Measurements from ENCODE around the gene FKBP15.
"Not testable (repeated sequence)": the region's sequence is repeated elsewhere in the genome, so short reads cannot be mapped to it uniquely, and the experiment has no call there.

The FKBP15 gene, protein sequence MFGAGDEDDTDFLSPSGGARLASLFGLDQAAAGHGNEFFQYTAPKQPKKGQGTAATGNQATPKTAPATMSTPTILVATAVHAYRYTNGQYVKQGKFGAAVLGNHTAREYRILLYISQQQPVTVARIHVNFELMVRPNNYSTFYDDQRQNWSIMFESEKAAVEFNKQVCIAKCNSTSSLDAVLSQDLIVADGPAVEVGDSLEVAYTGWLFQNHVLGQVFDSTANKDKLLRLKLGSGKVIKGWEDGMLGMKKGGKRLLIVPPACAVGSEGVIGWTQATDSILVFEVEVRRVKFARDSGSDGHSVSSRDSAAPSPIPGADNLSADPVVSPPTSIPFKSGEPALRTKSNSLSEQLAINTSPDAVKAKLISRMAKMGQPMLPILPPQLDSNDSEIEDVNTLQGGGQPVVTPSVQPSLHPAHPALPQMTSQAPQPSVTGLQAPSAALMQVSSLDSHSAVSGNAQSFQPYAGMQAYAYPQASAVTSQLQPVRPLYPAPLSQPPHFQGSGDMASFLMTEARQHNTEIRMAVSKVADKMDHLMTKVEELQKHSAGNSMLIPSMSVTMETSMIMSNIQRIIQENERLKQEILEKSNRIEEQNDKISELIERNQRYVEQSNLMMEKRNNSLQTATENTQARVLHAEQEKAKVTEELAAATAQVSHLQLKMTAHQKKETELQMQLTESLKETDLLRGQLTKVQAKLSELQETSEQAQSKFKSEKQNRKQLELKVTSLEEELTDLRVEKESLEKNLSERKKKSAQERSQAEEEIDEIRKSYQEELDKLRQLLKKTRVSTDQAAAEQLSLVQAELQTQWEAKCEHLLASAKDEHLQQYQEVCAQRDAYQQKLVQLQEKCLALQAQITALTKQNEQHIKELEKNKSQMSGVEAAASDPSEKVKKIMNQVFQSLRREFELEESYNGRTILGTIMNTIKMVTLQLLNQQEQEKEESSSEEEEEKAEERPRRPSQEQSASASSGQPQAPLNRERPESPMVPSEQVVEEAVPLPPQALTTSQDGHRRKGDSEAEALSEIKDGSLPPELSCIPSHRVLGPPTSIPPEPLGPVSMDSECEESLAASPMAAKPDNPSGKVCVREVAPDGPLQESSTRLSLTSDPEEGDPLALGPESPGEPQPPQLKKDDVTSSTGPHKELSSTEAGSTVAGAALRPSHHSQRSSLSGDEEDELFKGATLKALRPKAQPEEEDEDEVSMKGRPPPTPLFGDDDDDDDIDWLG

DNA sequence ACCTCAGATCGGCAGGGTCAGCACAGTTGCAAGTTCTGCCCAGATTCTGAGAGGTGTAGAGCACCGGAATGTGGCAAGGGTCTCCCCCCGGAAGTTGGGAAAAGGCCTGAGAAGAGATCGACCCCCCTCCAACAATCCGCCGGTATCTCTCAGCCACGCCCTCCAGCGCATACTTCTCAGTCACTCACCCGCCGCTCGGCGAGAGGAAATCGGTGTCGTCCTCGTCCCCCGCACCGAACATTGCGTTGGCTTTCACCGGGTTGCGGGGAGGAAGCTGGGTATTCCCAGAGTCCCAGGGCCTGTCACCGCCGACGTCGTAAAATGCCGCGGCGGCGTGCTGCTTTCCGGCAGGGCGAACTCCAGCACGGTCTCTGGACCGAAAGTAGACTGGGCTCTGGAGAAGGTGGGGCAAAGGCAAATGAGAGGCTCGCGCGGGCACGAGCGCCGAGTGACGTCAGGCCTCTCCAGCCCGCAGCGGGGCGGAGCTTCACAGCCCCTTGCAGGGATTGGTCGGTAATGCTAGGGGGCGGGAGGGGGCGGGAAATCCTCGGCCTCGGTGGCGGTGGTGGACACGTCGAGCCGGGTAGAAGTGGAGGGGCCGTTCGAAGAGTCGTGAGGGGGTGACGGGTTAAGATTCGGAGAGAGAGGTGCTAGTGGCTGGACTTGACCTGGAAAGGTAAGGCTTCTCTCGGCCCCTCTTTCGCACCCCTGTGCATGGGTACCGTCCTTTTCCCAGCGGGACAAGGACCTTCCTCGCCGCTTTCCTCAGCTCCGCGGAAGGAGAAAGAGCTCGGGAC lies at the start of gene FKBP15, which contains the start of gene SLC31A1:
Gene FKBP15 (minus strand): TSS at position 275 of the 797 bp plus-strand sequence. CDS start 34 bp downstream, at position 241.
Gene SLC31A1 (plus strand): TSS at position 542 of the 797 bp plus-strand sequence. CDS start 34,605 bp downstream, outside the sequence.
- DNase-seq (ENCODE audit: extremely low spot score, insufficient read length, low read depth) = peak; percentile 93
- FAIRE-seq = peak; percentile 96

DNA sequence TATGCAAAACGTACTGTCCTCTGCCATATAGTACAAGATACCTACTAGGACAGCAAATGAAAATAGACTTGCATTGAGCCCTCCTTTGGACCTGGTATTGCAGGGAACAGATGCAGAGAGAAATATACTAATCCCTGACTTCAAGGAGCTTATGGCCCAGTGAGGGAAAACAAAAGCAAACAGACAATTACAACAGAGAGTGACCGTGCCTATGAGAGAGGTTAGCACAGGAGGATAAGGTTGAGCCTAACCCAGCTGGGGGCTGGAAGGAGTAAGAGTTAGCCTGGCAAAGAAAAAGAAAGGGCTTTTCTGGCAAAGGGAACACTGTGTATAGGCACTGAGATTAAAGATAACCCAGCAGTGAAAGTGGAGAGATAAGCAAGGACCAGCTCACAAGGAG lies 48.8 kb upstream of the FKBP15 start:
- DNase-seq (ENCODE audit: extremely low spot score, insufficient read length, low read depth) = no peak

DNA sequence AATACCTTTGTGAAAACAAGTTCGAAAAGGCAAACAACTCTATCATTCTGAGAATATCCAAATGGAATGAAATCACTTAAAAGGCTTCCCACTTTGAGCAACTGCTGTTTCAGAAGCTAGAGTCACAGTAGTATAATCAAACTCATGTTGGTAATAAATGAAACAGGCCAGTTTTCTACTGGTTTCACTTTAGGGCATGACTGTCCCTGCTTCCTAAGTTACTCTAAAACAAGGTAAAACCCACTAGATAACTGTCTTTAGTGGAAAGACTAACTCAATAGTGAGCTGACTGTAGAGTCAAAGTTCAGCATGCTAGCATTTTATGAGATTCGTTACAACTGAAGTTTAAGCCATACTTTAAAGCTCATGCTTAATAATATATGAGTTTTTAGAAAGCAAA lies 48.3 kb upstream of the FKBP15 start:
- DNase-seq (ENCODE audit: extremely low spot score, insufficient read length, low read depth) (no peak), FAIRE-seq (no peak)

More for the DNA sequence above, 48.8 kb upstream of the FKBP15 start:
- FAIRE-seq = no peak

DNA sequence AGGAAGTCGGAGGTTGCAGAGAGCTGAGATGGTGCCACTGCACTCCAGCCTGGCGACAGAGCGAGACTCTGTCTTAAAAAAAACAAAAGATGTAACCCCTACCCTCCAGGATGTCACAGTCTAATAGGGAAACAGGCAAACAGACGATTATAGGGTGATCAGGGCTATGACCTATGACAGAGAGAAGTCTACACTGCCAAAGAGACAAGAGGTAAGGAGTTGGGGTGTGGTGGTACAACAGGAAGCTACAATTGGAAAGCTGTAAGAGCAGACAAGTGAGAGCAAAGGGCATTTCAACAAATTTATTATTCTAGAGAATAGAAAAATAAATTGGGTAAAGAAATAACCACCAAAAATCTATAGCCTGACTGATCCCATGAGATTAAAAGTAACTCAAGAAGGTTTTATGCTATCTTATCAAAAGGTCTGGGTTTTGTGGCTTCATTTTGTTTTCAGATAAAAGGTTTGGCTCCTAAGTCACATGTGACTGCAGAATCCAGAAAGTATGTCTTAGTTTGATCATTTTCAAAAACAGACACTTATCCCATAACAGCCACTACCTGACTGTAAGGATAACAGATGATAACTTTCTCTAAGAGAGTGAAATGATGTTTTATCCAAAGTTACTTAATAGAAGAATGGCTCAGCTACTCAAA lies 47.0 kb upstream of the FKBP15 start:
- DNase-seq (ENCODE audit: extremely low spot score, insufficient read length, low read depth) = no peak
- no peak for FAIRE-seq

DNA sequence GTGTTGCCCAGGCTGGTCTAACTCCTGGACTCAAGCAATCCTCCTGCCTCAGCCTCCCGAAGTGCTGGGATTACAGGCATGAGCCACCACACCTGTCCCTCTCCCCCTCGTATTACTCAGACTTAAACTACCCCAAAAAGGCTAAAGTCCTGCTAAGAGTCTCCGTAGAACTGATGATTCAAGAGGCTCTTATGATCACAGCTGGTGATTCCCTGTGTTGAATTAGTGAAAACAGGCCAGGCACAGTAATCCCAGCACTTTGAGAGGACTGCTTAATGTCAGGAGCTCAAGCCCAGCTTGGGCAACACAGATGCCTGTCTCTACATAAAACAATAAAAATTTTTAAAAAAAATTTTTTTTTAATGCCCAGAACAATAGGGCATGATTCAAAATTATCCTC lies 45.1 kb upstream of the FKBP15 start:
- no peak for FAIRE-seq

DNA sequence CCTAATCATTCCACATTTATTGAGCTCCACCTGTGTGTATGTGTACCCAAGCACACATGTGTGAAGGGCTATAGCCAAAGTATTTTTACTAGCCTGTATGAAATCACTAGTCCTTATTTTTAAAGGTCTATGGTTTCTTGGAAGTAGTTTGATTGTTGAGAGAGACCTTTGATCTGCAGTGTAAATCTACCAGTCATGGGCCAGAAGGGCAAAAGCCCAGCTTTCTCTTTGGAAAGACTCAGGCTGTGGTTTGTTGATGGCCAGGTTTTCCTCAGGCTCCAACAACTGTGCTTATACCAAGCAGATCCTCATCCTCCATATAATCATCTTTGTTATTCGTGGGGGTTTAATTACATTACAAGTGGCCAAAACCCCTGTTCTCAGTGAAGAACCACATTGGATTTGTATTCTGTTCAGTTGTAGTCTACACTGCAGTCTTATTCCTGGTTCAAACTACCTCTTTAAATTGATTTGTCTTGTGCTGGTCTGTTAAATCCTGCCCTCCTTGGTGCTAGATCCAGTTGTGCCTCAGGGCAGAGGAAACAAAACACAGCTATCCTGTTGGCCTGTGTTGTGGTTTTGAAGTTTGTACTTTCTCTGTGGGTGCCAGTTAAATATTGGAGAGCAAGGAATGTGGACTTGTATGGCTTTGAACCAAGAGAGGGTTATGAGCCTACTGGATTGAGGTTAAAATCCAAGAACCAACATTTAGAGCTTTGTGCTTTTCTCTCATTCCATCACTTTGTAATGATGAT lies 41.0 kb upstream of the FKBP15 start:
- DNase-seq (ENCODE audit: extremely low spot score, insufficient read length, low read depth) (no peak), FAIRE-seq (no peak)

More for the DNA sequence above, 45.1 kb upstream of the FKBP15 start:
- no peak for DNase-seq (ENCODE audit: extremely low spot score, insufficient read length, low read depth)

DNA sequence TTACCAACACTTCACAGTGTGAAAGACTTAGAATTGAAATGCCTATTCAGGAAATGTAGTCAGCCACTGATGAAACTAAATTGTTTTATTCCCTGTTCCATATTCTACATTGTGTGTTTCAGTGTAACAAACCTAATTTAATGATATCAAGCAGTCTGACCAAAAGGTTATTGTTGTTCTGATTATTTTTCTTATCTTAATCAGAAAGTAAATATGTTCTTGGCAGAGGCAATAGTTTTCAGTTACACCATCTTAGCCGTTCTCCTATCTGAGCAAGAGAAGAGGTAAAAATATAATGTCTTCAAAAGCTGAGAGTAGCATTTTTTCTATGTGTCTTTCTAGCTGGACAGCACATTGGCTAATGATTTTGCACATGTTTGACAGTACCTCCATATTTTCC lies 37.2 kb upstream of the FKBP15 start:
- no peak for DNase-seq (ENCODE audit: extremely low spot score, insufficient read length, low read depth)
- no peak for FAIRE-seq

DNA sequence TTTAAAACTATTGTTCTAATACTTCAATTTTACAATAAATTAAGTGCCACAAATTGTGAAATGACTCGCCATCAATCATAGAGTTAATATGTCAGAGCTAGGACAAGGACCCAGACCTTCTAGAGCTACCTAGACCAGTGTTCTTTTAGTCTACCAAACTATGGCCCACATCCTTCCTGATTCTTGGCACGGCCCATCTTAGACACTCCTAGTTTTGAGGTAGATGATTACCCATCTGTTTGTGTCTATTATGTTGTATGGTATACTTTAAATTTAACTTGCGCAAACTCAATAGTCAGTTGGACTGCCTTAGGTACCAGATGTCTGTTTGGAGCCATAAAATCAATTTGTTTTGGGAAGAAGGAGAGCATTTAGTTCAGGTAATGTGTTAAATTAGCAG lies 36.8 kb upstream of the FKBP15 start:
- FAIRE-seq (no peak), DNase-seq (ENCODE audit: extremely low spot score, insufficient read length, low read depth) (no peak)

DNA sequence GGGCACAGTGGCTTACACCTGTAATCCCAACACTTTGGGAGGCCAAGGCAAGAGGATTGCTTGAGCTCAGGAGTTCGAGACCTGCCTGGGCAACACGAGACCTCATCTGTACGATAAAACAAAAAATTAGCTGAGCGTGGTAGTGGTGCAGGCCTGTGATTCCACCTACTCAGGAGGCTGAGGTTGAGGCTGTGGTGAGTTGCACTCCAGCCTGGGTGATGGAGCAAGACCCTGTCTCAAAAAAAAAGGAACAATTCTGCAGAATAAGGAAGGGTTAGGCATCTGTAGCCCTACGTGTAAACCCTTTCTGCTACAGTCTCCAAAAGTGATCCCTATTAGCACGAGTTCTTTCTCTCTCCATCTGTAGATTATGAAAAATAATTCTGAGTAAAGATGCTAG lies 34.4 kb upstream of the FKBP15 start:
- DNase-seq (ENCODE audit: extremely low spot score, insufficient read length, low read depth) = no peak

DNA sequence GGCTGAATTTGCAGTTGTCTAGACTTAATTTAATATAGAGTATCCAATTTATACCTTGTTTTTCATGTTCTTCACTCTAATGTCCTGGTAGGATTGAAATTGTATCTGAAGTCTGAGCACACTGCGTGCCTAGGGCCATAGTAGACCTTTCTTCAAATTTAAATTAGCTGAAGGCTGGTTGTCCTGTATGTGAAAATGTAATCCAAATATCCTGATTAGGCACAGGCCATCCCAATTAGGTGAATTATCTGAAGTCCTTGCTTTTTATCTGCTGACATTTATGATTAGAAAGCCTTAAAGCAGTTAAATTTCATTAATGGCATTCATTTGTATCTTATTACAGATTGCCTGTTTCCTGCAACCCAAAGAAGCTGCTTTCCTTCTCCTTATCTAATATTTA lies 33.9 kb upstream of the FKBP15 start:
- FAIRE-seq (no peak), DNase-seq (ENCODE audit: extremely low spot score, insufficient read length, low read depth) (no peak)

More for the DNA sequence above, 34.4 kb upstream of the FKBP15 start:
- FAIRE-seq = no peak

DNA sequence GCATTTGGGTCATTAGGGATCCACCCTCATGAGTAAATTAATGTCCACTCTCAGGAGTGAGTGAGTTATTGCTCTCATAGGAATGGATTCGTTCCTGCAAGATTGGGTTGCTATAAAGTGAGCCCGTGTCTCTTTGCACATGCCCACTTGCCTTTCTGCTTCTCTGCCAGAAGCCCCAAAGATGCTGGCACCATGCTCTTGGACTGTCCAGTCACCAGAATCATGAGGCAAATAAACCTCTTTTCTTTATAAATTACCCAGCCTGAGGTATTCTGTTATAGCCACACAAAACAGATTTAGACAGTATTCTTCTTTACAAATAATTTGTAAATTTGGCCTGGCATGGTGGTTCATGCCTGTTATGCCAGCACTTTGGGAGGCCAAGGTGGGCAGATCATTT lies 29.7 kb upstream of the FKBP15 start:
- DNase-seq (ENCODE audit: extremely low spot score, insufficient read length, low read depth) (no peak), FAIRE-seq (no peak)

DNA sequence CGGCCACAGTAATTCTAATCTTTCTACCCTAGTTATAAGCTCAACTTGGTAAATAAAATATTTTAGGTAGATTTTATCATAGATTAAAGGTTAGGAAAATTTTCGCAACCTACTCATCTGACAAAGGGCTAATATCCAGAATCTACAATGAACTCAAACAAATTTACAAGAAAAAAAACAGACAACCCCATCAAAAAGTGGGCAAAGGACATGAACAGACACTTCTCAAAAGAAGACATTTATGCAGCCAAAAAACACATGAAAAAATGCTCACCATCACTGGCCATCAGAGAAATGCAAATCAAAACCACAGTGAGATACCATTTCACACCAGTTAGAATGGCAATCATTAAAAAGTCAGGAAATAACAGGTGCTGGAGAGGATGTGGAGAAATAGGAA lies 28.6 kb upstream of the FKBP15 start:
- not testable (repeated sequence) for FAIRE-seq; DNase-seq (ENCODE audit: extremely low spot score, insufficient read length, low read depth)

DNA sequence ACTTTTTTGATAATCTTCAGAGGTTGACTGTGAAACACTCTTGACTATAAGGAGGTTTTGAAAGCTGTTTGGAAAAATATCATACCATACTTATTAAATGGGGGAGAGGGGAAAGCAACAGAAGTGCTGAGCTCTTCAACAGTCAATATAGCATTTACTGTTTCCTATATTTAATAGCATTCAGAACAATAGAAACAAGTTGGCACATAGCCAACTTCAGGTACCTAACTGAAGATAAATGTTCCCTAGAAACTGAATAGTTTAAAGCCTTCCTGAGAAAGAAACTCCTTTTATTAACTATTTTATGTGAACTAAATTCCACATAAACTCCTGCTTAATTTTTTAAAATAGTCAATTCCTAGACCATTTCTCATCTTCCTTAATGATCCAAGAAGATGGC lies 26.6 kb upstream of the FKBP15 start:
- FAIRE-seq (no peak), DNase-seq (ENCODE audit: extremely low spot score, insufficient read length, low read depth) (no peak)

DNA sequence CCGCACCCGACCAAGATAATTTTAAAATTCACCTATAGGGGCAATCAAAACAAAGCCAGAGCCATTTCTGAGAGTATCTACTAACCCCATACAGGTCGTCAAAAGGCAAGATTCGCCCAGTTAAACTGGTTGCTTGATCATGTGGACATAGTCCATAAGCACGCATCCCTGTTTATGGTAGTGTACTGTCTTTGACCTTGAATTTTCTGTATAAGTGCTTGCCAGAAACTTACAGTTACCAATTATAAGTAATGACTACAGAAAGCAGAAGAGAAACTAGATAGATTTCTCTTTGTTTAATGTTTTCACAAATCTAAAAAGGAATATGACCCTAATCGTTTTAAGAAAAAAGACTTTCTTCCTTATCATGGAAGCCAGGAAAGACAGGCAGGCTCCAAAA lies 25.9 kb upstream of the FKBP15 start:
- DNase-seq (ENCODE audit: extremely low spot score, insufficient read length, low read depth) (no peak), FAIRE-seq (no peak)

DNA sequence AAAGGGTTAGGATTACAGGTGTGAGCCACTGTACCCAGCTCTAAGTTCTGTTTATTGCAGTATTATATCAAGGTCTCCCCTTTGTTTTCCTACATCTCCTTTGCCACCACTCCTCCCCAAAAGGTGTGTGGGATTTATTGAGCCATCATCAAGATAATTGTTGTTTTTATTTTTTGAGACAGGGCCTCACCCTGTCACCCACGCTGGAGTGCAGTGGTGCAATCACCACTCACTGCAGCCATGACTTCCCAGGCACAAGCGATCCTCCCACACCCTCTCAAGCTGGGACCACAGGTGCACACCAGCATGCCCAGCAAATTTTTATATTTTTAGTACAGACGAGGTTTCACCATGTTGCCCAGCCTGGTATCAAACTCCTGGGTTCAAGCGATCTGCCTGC lies 24.8 kb upstream of the FKBP15 start:
- FAIRE-seq = no peak
- no peak for DNase-seq (ENCODE audit: extremely low spot score, insufficient read length, low read depth)

DNA sequence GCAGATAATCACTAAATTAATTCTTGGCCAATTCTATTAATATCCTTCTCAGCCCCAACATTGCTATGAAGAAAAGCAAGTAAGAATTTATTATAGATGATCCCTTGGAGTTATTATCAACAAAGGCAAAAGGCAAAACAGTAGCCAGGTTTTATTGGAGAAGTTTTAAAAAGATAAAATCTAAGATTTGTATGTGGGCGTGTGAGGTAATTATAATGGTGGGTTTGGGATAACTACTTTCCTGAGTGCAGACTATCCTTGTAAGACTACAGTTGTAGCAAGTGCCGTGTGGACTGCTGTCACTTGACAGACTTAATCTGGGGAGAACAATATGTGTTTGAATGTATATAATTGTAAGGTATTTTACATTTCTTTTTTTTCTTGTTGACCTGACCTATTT lies 23.5 kb upstream of the FKBP15 start:
- no peak for FAIRE-seq

DNA sequence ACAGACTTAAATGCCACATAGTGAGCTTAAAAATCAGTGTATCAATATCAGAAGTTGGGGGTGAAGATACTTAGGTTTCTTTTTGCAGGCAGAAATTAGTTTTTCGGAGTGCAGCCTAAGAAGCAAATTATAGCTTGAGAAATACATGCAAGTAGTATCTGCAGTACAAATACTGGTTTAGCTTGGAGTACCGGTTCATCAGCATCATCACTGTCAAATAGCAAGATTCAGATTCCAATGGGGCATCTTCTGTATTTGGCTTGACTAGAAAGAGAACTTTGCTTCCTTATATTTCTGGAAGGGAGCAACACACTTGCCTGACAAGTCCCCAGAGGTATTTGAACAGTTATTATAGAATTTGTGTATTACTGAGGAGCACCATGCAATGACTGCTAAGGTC lies 20.1 kb upstream of the FKBP15 start:
- DNase-seq (ENCODE audit: extremely low spot score, insufficient read length, low read depth) (no peak), FAIRE-seq (no peak)

More for the DNA sequence above, 23.5 kb upstream of the FKBP15 start:
- DNase-seq (ENCODE audit: extremely low spot score, insufficient read length, low read depth) = no peak

DNA sequence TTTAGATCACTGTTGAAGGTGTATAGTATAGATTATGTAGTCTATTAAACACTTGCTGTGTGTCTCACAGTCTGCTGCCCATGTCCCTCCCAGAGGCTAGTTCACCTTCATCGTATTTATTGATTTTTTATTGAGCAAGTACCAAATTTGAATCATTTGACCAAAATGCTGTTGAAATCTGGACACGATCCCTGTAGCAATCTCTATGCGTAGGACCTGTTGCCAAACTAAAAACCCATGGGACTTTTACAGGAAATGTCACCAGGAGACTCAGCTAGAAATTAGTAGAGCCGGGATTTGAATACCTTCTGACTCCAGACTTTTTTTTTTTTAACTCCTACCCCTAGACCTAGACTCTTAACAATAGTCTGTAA lies 17.8 kb upstream of the FKBP15 start:
- FAIRE-seq (no peak), DNase-seq (ENCODE audit: extremely low spot score, insufficient read length, low read depth) (no peak)

All from GM18507 (cell line).